Measurements from ENCODE around the gene SMAD3. TPM values are rescaled to one million over a fixed set of nuclear protein-coding genes. Genes with fewer than 3 reads are reported as not detected.
A peak's percentile ranks its signal among the peaks of the same experiment; 100 is the strongest.

The SMAD3 gene
- total RNA-seq, 1 experiment from 2014 or later: 89.2 TPM

GRCh38 chr15:67091071-67091979 lies 25.9 kb downstream of the SMAD3 start (continued):
- TF ChIP-seq POLR2AphosphoS5 (IDR thresholded peaks at IDR 0.05; ENCODE audit: low read depth, low read length) (peak; percentile 71), ZFX (IDR thresholded peaks at IDR 0.05) (no peak)

GRCh38 chr15:67091980-67092677 lies 26.7 kb downstream of the SMAD3 start:
- intact Hi-C loops (cut with micrococcal nuclease): no loop called here
- no peaks in the 10 kb centered on the region for H3K9me2 ChIP-seq (ENCODE audit: insufficient read depth)
- H3K4me1 ChIP-seq (ENCODE audit: control insufficient read depth in 1 of 2, insufficient read depth in 2 of 2, low read length in 2 of 2): peaks cover 67 to 86% of the 10 kb centered on the region in 2 experiments
- RAD21 ChIA-PET (ENCODE audit: low non-redundant PET in 1 of 2, low total read pairs in 2 of 2, uncharacterized antibody in 2 of 2, unreplicated experiment in 2 of 2): no interaction called here
- no peaks in the 10 kb centered on the region for H3K27me3 ChIP-seq (ENCODE audit: insufficient read depth, low read length)
- CTCF ChIA-PET: no interaction called here
- H3K36me3 ChIP-seq (ENCODE audit: control insufficient read depth in 1 of 2, insufficient read depth in 2 of 2, low read length in 2 of 2): peaks cover 0 to 20% of the 10 kb centered on the region in 2 experiments; a peak in 1 of 4 replicates
- no peak overlapping the region for H2AFZ ChIP-seq (ENCODE audit: low read depth, low read length, poor library complexity, severe bottlenecking)
- peaks cover 100% of the 10 kb centered on the region for H3K79me2 ChIP-seq (ENCODE audit: insufficient read depth, low read length)
- H4K20me1 ChIP-seq (ENCODE audit: insufficient read depth): peaks cover 9% of the 10 kb centered on the region; the same call in 1 of the 2 replicates
- BruUV-seq (replicated peaks): no TSS peak
- no peak for ATAC-seq
- peak overlapping the region; percentile 45 for H3K9ac ChIP-seq (ENCODE audit: low read length)
- no peaks in the 10 kb centered on the region for H3K9me3 ChIP-seq (ENCODE audit: control insufficient read depth in 1 of 2, insufficient read depth in 1 of 2, low read depth in 1 of 2, low read length in 2 of 2)
- H3K4me2 ChIP-seq (ENCODE audit: low read length): peak overlapping the region; percentile 71
- H3K4me3 ChIP-seq (replicated peaks in 1 of 2; ENCODE audit: low read depth in 1 of 2, low read length in 2 of 2): no peak overlapping the region
- POLR2A ChIA-PET: no interaction called here
- no peak for DNase-seq (ENCODE audit: low read depth, low spot score)
- H3K27ac ChIP-seq (ENCODE audit: low read depth, low read length): peak overlapping the region; percentile 37; the same call in 1 of the 2 replicates
- no peak for TF ChIP-seq EGR1 (IDR thresholded peaks at IDR 0.05; ENCODE audit: low read depth)
- no peak for TF ChIP-seq CTCF (IDR thresholded peaks at IDR 0.05 in 2 of 3, conservative IDR thresholded peaks at IDR 0.05 in 1 of 3; ENCODE audit: borderline replicate concordance in 1 of 3, insufficient read depth in 1 of 3, low read depth in 2 of 3, low read length in 2 of 3)
- no peak for TF ChIP-seq ZBTB33 (IDR thresholded peaks at IDR 0.05; ENCODE audit: extremely low read depth, insufficient replicate concordance, low read length)
- no peak for TF ChIP-seq POLR2A (IDR thresholded peaks at IDR 0.05; ENCODE audit: borderline replicate concordance, extremely low read depth, insufficient read depth, insufficient read length)
- no peak for TF ChIP-seq JUND (IDR thresholded peaks at IDR 0.05)
- TF ChIP-seq EZH2 (IDR thresholded peaks at IDR 0.05): no peak
- no peak for TF ChIP-seq SRF (IDR thresholded peaks at IDR 0.05; ENCODE audit: low read depth)
- TF ChIP-seq POLR2AphosphoS5 (IDR thresholded peaks at IDR 0.05; ENCODE audit: low read depth, low read length): no peak
- no peak for TF ChIP-seq EZH2phosphoT487 (IDR thresholded peaks at IDR 0.05; ENCODE audit: borderline replicate concordance)
- TF ChIP-seq CEBPB (IDR thresholded peaks at IDR 0.05; ENCODE audit: low read depth): no peak
- TF ChIP-seq SIN3A (IDR thresholded peaks at IDR 0.05; ENCODE audit: low read depth): no peak
- no peak for TF ChIP-seq ZNF274 (IDR thresholded peaks at IDR 0.05; ENCODE audit: low read depth, low read length)
- TF ChIP-seq ELF1 (IDR thresholded peaks at IDR 0.05; ENCODE audit: borderline replicate concordance, low read depth): no peak
- TF ChIP-seq CBX3 (IDR thresholded peaks at IDR 0.05; ENCODE audit: low read depth): no peak
- no peak for TF ChIP-seq MAX (IDR thresholded peaks at IDR 0.05)
- TF ChIP-seq SP1 (IDR thresholded peaks at IDR 0.05; ENCODE audit: low read depth): no peak
- no peak for TF ChIP-seq FOSL1 (IDR thresholded peaks at IDR 0.05; ENCODE audit: low read depth)
- no peak for TF ChIP-seq YY1 (IDR thresholded peaks at IDR 0.05; ENCODE audit: extremely low read depth, insufficient replicate concordance, low read depth, low read length)
